HCT116 (cell line): ENCODE data around the gene ABCG5. TPM values are rescaled to one million over a fixed set of nuclear protein-coding genes. Genes with fewer than 3 reads are reported as not detected.

Experiments
- ATAC-seq: fragments of 200-7000 bp; cut with Tn5 transposase; 2 replicates; pipeline ENCODE4 v1.9.1; 2020; ENCODE audit warnings: mild to moderate bottlenecking, moderate library complexity
- BruUV-seq: library from RNA; stranded (reverse); fragments of 400-500 nt; replicated peaks from 2 replicates; lab custom pipeline; 2021; lab: Mats Ljungman, UMichigan
- CTCF ChIA-PET: fragments of 300-600 bp; sonication (Branson Sonifier 250); formaldehyde crosslinking; loops from one replicate; lab custom pipeline; 2021; ENCODE audit warnings: antibody characterized with exemption; lab: Charles Lee
- POLR2A ChIA-PET: fragments of 300-600, 350-600 bp; sonication (Branson Sonifier 250); formaldehyde crosslinking; loops from one replicate; lab custom pipeline; 2021; ENCODE audit warnings: antibody characterized with exemption; lab: Charles Lee
- RAD21 ChIA-PET, 2 experiments: fragments of 300-600 bp; sonication (Branson Sonifier 250); formaldehyde crosslinking; loops; one replicate each; lab custom pipeline; 2023; ENCODE audit warnings: low total read pairs in 2 of 2; ENCODE audit not compliant: uncharacterized antibody in 2 of 2, unreplicated experiment in 2 of 2, low non-redundant PET in 1 of 2; lab: Charles Lee
- DNase-seq: peaks from one replicate; pipeline ENCODE4 v3.0.0-alpha.2; 2010; ENCODE audit warnings: low read depth, low spot score
- H2AFZ ChIP-seq: fragments of 200-600 bp; shearing (Covaris generic), sonication (generic); 2 replicates; pipeline ENCODE4 v1.6.1; 2017; ENCODE audit warnings: low read depth, mixed run types, mixed read lengths, antibody characterized with exemption, low read length; ENCODE audit not compliant: poor library complexity, severe bottlenecking
- H3K27ac ChIP-seq: 2 replicates; pipeline ENCODE4 v1.5.1; 2012; ENCODE audit warnings: low read depth, low read length
- H3K27me3 ChIP-seq: fragments of 200-600 bp; sonication (generic); 2 replicates; pipeline ENCODE4 v1.6.1; 2016; ENCODE audit warnings: mixed run types, low read length, mixed read lengths; ENCODE audit not compliant: insufficient read depth
- H3K36me3 ChIP-seq, 2 experiments: fragments of 200-500 bp in 1 of 2; fragments of 200-600 bp in 1 of 2; sonication (Bioruptor generic) in 1 of 2; sonication (generic) in 1 of 2; 2 replicates each; pipeline versions ENCODE4 v1.5.1 to v1.6.1; 2014 to 2016; ENCODE audit warnings: low read length in 2 of 2, inconsistent platforms in 1 of 2, mixed read lengths in 1 of 2, mixed run types in 1 of 2; ENCODE audit not compliant: insufficient read depth in 2 of 2, control insufficient read depth in 1 of 2
- H3K4me1 ChIP-seq, 2 experiments: fragments of 200-600 bp in 1 of 2; sonication (generic) in 1 of 2; 2 replicates each; pipeline versions ENCODE4 v1.5.1 to v1.6.1; 2012 to 2017; ENCODE audit warnings: low read length in 2 of 2, inconsistent platforms in 1 of 2, mild to moderate bottlenecking in 1 of 2, mixed read lengths in 1 of 2, mixed run types in 1 of 2, moderate library complexity in 1 of 2; ENCODE audit not compliant: insufficient read depth in 2 of 2, control insufficient read depth in 1 of 2
- H3K4me2 ChIP-seq: fragments of 200-600 bp; sonication (generic); 2 replicates; pipeline ENCODE4 v1.6.1; 2017; ENCODE audit warnings: mixed run types, low read length, mixed read lengths
- H3K4me3 ChIP-seq, 2 experiments: fragments of 200-600 bp in 1 of 2; sonication (generic) in 1 of 2; replicated peaks in 1 of 2; 2 replicates each; pipeline ENCODE4 v1.5.1; 2011 to 2016; ENCODE audit warnings: low read length in 2 of 2, control low read depth in 1 of 2, low read depth in 1 of 2, mild to moderate bottlenecking in 1 of 2, mixed read lengths in 1 of 2, mixed run types in 1 of 2
- H3K79me2 ChIP-seq: fragments of 200-600 bp; sonication (generic); 2 replicates; pipeline ENCODE4 v1.6.1; 2017; ENCODE audit warnings: mild to moderate bottlenecking, mixed run types, low read length, moderate library complexity, mixed read lengths; ENCODE audit not compliant: insufficient read depth
- H3K9ac ChIP-seq: fragments of 200-600 bp; sonication (generic); 2 replicates; pipeline ENCODE4 v1.6.1; 2016; ENCODE audit warnings: low read length, mixed read lengths
- H3K9me2 ChIP-seq: fragments of 200-600 bp; sonication (generic), shearing (Covaris generic); 2 replicates; pipeline ENCODE4 v1.6.1; 2017; ENCODE audit warnings: mixed run types, mild to moderate bottlenecking, moderate library complexity; ENCODE audit not compliant: insufficient read depth
- H3K9me3 ChIP-seq, 2 experiments: fragments of 200-500 bp in 1 of 2; fragments of 200-600 bp in 1 of 2; sonication (Bioruptor generic) in 1 of 2; sonication (generic) in 1 of 2; 2 replicates each; pipeline ENCODE4 v1.6.1; 2014 to 2017; ENCODE audit warnings: low read length in 2 of 2, mixed read lengths in 2 of 2, inconsistent platforms in 1 of 2, low read depth in 1 of 2, mild to moderate bottlenecking in 1 of 2, mixed run types in 1 of 2, moderate library complexity in 1 of 2; ENCODE audit not compliant: control insufficient read depth in 1 of 2, insufficient read depth in 1 of 2
- H4K20me1 ChIP-seq: fragments of 200-600 bp; sonication (generic), shearing (Covaris generic); 2 replicates; pipeline ENCODE4 v1.6.1; 2017; ENCODE audit warnings: mixed run types, mild to moderate bottlenecking, moderate library complexity; ENCODE audit not compliant: insufficient read depth
- ATF3 ChIP-seq: IDR thresholded peaks from 2 replicates; pipeline ENCODE4 v1.6.1; 2012
- EZH2 ChIP-seq: fragments of 200-600 bp; sonication (generic); IDR thresholded peaks from 2 replicates; pipeline ENCODE4 v1.6.1; 2017; ENCODE audit warnings: antibody characterized with exemption, mixed run types
- SIN3A ChIP-seq: IDR thresholded peaks from 2 replicates; pipeline ENCODE4 v1.6.1; 2012; ENCODE audit warnings: low read depth
- SP1 ChIP-seq: IDR thresholded peaks from 2 replicates; pipeline ENCODE4 v1.6.1; 2012; ENCODE audit warnings: low read depth
- ZBTB33 ChIP-seq: IDR thresholded peaks from 2 replicates; pipeline ENCODE4 v1.6.1; 2011; ENCODE audit warnings: mild to moderate bottlenecking, low read length, moderate library complexity; ENCODE audit not compliant: insufficient replicate concordance; ENCODE audit errors: extremely low read depth
- intact Hi-C: fragments of 100-400 bp; cut with micrococcal nuclease; formaldehyde crosslinking; loops from 2 replicates; pipeline ENCODE4 v1.10.0; 2022
- total RNA-seq: library from RNA; stranded (reverse); gene quantifications from one replicate; pipeline ENCODE4 v1.2.1, GENCODE V29; 2021; ENCODE audit not compliant: unreplicated experiment
- TF ChIP-seq, protein P1 (sequence below): IDR thresholded peaks from 2 replicates; pipeline ENCODE4 v1.6.1; 2012

ABCG5 gene
- total RNA-seq, 1 experiment from 2014 or later, result not detected

DNA sequence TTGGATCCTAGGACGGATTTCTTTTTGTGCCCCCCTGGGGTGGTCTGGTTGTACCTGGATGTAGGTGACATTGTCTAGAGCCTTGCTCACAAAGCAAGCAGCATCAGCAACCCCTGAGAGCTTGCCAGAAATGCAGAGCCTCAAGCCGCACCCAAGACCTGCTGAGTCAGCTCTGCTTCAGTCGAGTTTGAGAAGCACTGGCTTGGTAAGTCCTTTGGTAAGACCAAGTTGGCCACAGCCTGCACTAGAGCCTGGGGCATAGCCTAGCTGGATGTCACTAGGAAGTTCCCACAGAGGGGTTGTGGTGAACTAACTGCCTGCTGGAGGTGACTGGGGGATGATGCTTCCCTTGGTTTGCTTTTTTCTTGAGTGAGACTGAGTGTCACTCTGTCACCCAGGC, 6.2 kb downstream of the ABCG5 start:
- ATAC-seq, result no peak
- no peaks in the 10 kb centered on the region for H3K9me2 ChIP-seq
- intact Hi-C loops, result no loop called here
- H3K36me3 ChIP-seq, result no peaks in the 10 kb centered on the region
- H3K27me3 ChIP-seq, result no peaks in the 10 kb centered on the region
- no peak for DNase-seq
- no peak overlapping the region for H2AFZ ChIP-seq
- no peak overlapping the region for H3K4me2 ChIP-seq
- no peaks in the 10 kb centered on the region for H3K79me2 ChIP-seq
- H3K27ac ChIP-seq, result no peak overlapping the region
- no peak overlapping the region for H3K4me3 ChIP-seq
- no peaks in the 10 kb centered on the region for H4K20me1 ChIP-seq
- no peaks in the 10 kb centered on the region for H3K9me3 ChIP-seq
- RAD21 ChIA-PET, result no interaction called here
- no TSS peak for BruUV-seq
- TF ChIP-seq ZBTB33 (no peak), EZH2 (no peak), ATF3 (no peak), SP1 (no peak), SIN3A (no peak)
- TF ChIP-seq, protein P1, sequence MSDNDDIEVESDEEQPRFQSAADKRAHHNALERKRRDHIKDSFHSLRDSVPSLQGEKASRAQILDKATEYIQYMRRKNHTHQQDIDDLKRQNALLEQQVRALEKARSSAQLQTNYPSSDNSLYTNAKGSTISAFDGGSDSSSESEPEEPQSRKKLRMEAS, result no peak
- TF ChIP-seq, all 23 proteins: peak for 0
- H3K4me1 ChIP-seq, result no peaks in the 10 kb centered on the region
- POLR2A ChIA-PET, result no interaction called here
- no peak overlapping the region for H3K9ac ChIP-seq
- CTCF ChIA-PET, result no interaction called here
